GM19238 (cell line): ENCODE measurements around the gene PTK6.
"Not testable (repeated sequence)": the region's sequence is repeated elsewhere in the genome, so short reads cannot be mapped to it uniquely, and the experiment has no call there.

ENCODE experiments used
- DNase-seq: peaks from one replicate; pipeline ENCODE4 v3.0.0; 2011; ENCODE audit warnings: low spot score; ENCODE audit not compliant: insufficient read length

Gene PTK6

GRCh38 chr20:63536997-63537524 is at the start of gene PTK6:
PTK6 (minus strand) TSS chr20:63537376; CDS start chr20:63537314, 62 bp downstream.
- peak; percentile 56 for DNase-seq

- DNase-seq: no peak
Observed at GRCh38 chr20:63586797-63587196, 49.6 kb upstream of the PTK6 start.

GRCh38 chr20:63585616-63586565 is 48.7 kb upstream of the PTK6 start:
- no peak for DNase-seq

- DNase-seq: no peak
Observed at GRCh38 chr20:63582382-63583063, 45.3 kb upstream of the PTK6 start.

- no peak for DNase-seq
Observed at GRCh38 chr20:63580796-63581461, 43.8 kb upstream of the PTK6 start.

- no peak for DNase-seq
Observed at GRCh38 chr20:63579017-63579694, 42.0 kb upstream of the PTK6 start.

GRCh38 chr20:63578224-63579016 is 41.2 kb upstream of the PTK6 start:
- no peak for DNase-seq

- no peak for DNase-seq
Observed at GRCh38 chr20:63577317-63577894, 40.2 kb upstream of the PTK6 start.

GRCh38 chr20:63576311-63576710 is 39.1 kb upstream of the PTK6 start:
- DNase-seq: no peak

GRCh38 chr20:63574829-63575743 is 37.9 kb upstream of the PTK6 start:
- no peak for DNase-seq

GRCh38 chr20:63574156-63574828 is 37.1 kb upstream of the PTK6 start, which contains the start of gene HELZ2:
HELZ2 (minus strand) TSS chr20:63574239; CDS start chr20:63572385, 1,854 bp downstream.
- peak; percentile 82 for DNase-seq

GRCh38 chr20:63573647-63574131 is 36.5 kb upstream of the PTK6 start:
- no peak for DNase-seq

GRCh38 chr20:63572788-63573646 is 35.8 kb upstream of the PTK6 start:
- no peak for DNase-seq

GRCh38 chr20:63572071-63572787 is 35.1 kb upstream of the PTK6 start:
- no peak for DNase-seq

GRCh38 chr20:63571087-63571478 is 33.9 kb upstream of the PTK6 start:
- DNase-seq: not testable (repeated sequence)
